ENCODE results near the gene NOP58.

Gene NOP58

GRCh38 chr2:202337706-202338346 lies 72.3 kb downstream of the NOP58 start:
- no peak overlapping the region for H2AFZ ChIP-seq (ENCODE audit: low read depth, low read length, severe bottlenecking)
- H3K27ac ChIP-seq (ENCODE audit: low read depth, low read length) = no peak overlapping the region
- H4K20me1 ChIP-seq (ENCODE audit: low read depth, low read length) = no peaks in the 10 kb centered on the region
- no peak overlapping the region for H3K4me2 ChIP-seq (ENCODE audit: low read depth, low read length, poor library complexity, severe bottlenecking)
- H3K9ac ChIP-seq (ENCODE audit: low read length) = no peak overlapping the region
- no peaks in the 10 kb centered on the region for H3K9me2 ChIP-seq (replicated peaks; ENCODE audit: insufficient read depth, low read length)
- no peaks in the 10 kb centered on the region for H3K36me3 ChIP-seq (ENCODE audit: low read length)
- no peak overlapping the region for H3K4me3 ChIP-seq (ENCODE audit: insufficient read depth, low read length, poor library complexity, severe bottlenecking)
- H3K79me2 ChIP-seq (ENCODE audit: insufficient read depth, low read length) = no peaks in the 10 kb centered on the region
- no peaks in the 10 kb centered on the region for H3F3A ChIP-seq (ENCODE audit: insufficient read depth)
- no peak for TF ChIP-seq EZH2phosphoT487 (conservative IDR thresholded peaks at IDR 0.05; ENCODE audit: low read length)
- no peak for TF ChIP-seq CTCF (IDR thresholded peaks at IDR 0.05; ENCODE audit: insufficient read depth, low read length, poor library complexity, severe bottlenecking)
- H3K27me3 ChIP-seq (ENCODE audit: low read length) = no peaks in the 10 kb centered on the region
- no peaks in the 10 kb centered on the region for H3K9me3 ChIP-seq (ENCODE audit: insufficient read depth, low read length)

- H3F3A ChIP-seq (ENCODE audit: insufficient read depth) = no peaks in the 10 kb centered on the region
- no peak overlapping the region for H2AFZ ChIP-seq (ENCODE audit: low read depth, low read length, severe bottlenecking)
- H3K27me3 ChIP-seq (ENCODE audit: low read length) = no peaks in the 10 kb centered on the region
- H3K4me2 ChIP-seq (ENCODE audit: low read depth, low read length, poor library complexity, severe bottlenecking) = no peak overlapping the region
- H3K4me3 ChIP-seq (ENCODE audit: insufficient read depth, low read length, poor library complexity, severe bottlenecking) = no peak overlapping the region
- no peak overlapping the region for H3K27ac ChIP-seq (ENCODE audit: low read depth, low read length)
- H3K9me3 ChIP-seq (ENCODE audit: insufficient read depth, low read length) = no peaks in the 10 kb centered on the region
- H3K36me3 ChIP-seq (ENCODE audit: low read length) = no peaks in the 10 kb centered on the region
- no peaks in the 10 kb centered on the region for H4K20me1 ChIP-seq (ENCODE audit: low read depth, low read length)
- no peak overlapping the region for H3K9ac ChIP-seq (ENCODE audit: low read length)
- no peaks in the 10 kb centered on the region for H3K9me2 ChIP-seq (replicated peaks; ENCODE audit: insufficient read depth, low read length)
- no peaks in the 10 kb centered on the region for H3K79me2 ChIP-seq (ENCODE audit: insufficient read depth, low read length)
- no peak for TF ChIP-seq EZH2phosphoT487 (conservative IDR thresholded peaks at IDR 0.05; ENCODE audit: low read length)
- TF ChIP-seq CTCF (IDR thresholded peaks at IDR 0.05; ENCODE audit: insufficient read depth, low read length, poor library complexity, severe bottlenecking) = no peak
Observed at GRCh38 chr2:202339071-202339870, 73.7 kb downstream of the NOP58 start.

DNA sequence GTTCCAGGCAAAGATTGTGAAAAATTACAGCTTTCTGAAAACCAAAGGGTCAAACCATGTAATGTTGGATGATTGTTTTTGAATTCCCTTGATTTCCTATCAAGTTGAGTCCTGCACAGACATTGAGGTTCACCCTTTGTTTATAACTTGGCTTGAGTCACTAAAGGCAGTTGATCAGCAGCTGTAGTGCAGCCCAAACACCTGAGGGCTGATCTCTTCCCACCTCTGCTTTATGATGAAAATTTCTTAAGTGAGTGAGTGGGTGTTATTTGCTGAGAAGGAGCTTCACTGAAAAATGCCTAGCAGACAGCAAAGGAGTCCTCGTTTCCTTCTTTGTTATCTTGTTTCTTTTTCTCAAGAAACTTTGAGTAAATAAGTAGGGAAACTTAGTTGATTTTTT lies 78.6 kb downstream of the NOP58 start:
- H3K9me3 ChIP-seq (ENCODE audit: insufficient read depth, low read length) = no peaks in the 10 kb centered on the region
- no peaks in the 10 kb centered on the region for H3F3A ChIP-seq (ENCODE audit: insufficient read depth)
- H3K4me3 ChIP-seq (ENCODE audit: insufficient read depth, low read length, poor library complexity, severe bottlenecking) = no peak overlapping the region
- H3K9me2 ChIP-seq (replicated peaks; ENCODE audit: insufficient read depth, low read length) = no peaks in the 10 kb centered on the region
- H3K27me3 ChIP-seq (ENCODE audit: low read length) = no peaks in the 10 kb centered on the region
- H4K20me1 ChIP-seq (ENCODE audit: low read depth, low read length) = no peaks in the 10 kb centered on the region
- H3K27ac ChIP-seq (ENCODE audit: low read depth, low read length) = no peak overlapping the region
- H3K4me2 ChIP-seq (ENCODE audit: low read depth, low read length, poor library complexity, severe bottlenecking) = no peak overlapping the region
- H2AFZ ChIP-seq (ENCODE audit: low read depth, low read length, severe bottlenecking) = no peak overlapping the region
- no peaks in the 10 kb centered on the region for H3K36me3 ChIP-seq (ENCODE audit: low read length)
- no peak overlapping the region for H3K9ac ChIP-seq (ENCODE audit: low read length)
- H3K79me2 ChIP-seq (ENCODE audit: insufficient read depth, low read length) = no peaks in the 10 kb centered on the region
- TF ChIP-seq CTCF (IDR thresholded peaks at IDR 0.05; ENCODE audit: insufficient read depth, low read length, poor library complexity, severe bottlenecking) = no peak
- no peak for TF ChIP-seq EZH2phosphoT487 (conservative IDR thresholded peaks at IDR 0.05; ENCODE audit: low read length)

Measured in SU-DHL-6 (cell line).